ENCODE measurements around the gene UNC79.
"Not testable (repeated sequence)": the region's sequence is repeated elsewhere in the genome, so short reads cannot be mapped to it uniquely, and the experiment has no call there.

The UNC79 gene

GRCh38 chr14:93410021-93410420 lies 20.7 kb upstream of the UNC79 start:
- no peaks in the 10 kb centered on the region for H3K9me2 ChIP-seq (replicated peaks; ENCODE audit: insufficient read depth, low read length)
- H3K4me2 ChIP-seq (ENCODE audit: low read depth, low read length, poor library complexity, severe bottlenecking) = no peak overlapping the region
- H3K9ac ChIP-seq (ENCODE audit: low read length) = no peak overlapping the region
- H3F3A ChIP-seq (ENCODE audit: insufficient read depth) = no peaks in the 10 kb centered on the region
- no peaks in the 10 kb centered on the region for H4K20me1 ChIP-seq (ENCODE audit: low read depth, low read length)
- H2AFZ ChIP-seq (ENCODE audit: low read depth, low read length, severe bottlenecking) = no peak overlapping the region
- TF ChIP-seq, protein P1, sequence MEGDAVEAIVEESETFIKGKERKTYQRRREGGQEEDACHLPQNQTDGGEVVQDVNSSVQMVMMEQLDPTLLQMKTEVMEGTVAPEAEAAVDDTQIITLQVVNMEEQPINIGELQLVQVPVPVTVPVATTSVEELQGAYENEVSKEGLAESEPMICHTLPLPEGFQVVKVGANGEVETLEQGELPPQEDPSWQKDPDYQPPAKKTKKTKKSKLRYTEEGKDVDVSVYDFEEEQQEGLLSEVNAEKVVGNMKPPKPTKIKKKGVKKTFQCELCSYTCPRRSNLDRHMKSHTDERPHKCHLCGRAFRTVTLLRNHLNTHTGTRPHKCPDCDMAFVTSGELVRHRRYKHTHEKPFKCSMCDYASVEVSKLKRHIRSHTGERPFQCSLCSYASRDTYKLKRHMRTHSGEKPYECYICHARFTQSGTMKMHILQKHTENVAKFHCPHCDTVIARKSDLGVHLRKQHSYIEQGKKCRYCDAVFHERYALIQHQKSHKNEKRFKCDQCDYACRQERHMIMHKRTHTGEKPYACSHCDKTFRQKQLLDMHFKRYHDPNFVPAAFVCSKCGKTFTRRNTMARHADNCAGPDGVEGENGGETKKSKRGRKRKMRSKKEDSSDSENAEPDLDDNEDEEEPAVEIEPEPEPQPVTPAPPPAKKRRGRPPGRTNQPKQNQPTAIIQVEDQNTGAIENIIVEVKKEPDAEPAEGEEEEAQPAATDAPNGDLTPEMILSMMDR (IDR thresholded peaks at IDR 0.05; ENCODE audit: insufficient read depth, low read length, poor library complexity, severe bottlenecking) = no peak
- TF ChIP-seq EZH2phosphoT487 (conservative IDR thresholded peaks at IDR 0.05; ENCODE audit: low read length) = no peak
- no peak overlapping the region for H3K27ac ChIP-seq (ENCODE audit: low read depth, low read length)
- H3K36me3 ChIP-seq (ENCODE audit: low read length) = no peaks in the 10 kb centered on the region
- no peaks in the 10 kb centered on the region for H3K79me2 ChIP-seq (ENCODE audit: insufficient read depth, low read length)
- no peaks in the 10 kb centered on the region for H3K27me3 ChIP-seq (ENCODE audit: low read length)
- no peaks in the 10 kb centered on the region for H3K9me3 ChIP-seq (ENCODE audit: insufficient read depth, low read length)
- H3K4me3 ChIP-seq (ENCODE audit: insufficient read depth, low read length, poor library complexity, severe bottlenecking) = no peak overlapping the region

- Histone ChIP-seq H2AFZ (ENCODE audit: low read depth, low read length, severe bottlenecking) (no peak overlapping the region), H3F3A (ENCODE audit: insufficient read depth) (no peaks in the 10 kb centered on the region), H3K27me3 (ENCODE audit: low read length) (no peaks in the 10 kb centered on the region), H3K9me2 (replicated peaks; ENCODE audit: insufficient read depth, low read length) (no peaks in the 10 kb centered on the region), H3K27ac (ENCODE audit: low read depth, low read length) (no peak overlapping the region), H3K9ac (ENCODE audit: low read length) (no peak overlapping the region), H3K36me3 (ENCODE audit: low read length) (no peaks in the 10 kb centered on the region), H4K20me1 (ENCODE audit: low read depth, low read length) (no peaks in the 10 kb centered on the region), H3K9me3 (ENCODE audit: insufficient read depth, low read length) (no peaks in the 10 kb centered on the region), H3K4me2 (ENCODE audit: low read depth, low read length, poor library complexity, severe bottlenecking) (no peak overlapping the region), H3K79me2 (ENCODE audit: insufficient read depth, low read length) (no peaks in the 10 kb centered on the region), H3K4me3 (ENCODE audit: insufficient read depth, low read length, poor library complexity, severe bottlenecking) (no peak overlapping the region)
- no peak for TF ChIP-seq EZH2phosphoT487 (conservative IDR thresholded peaks at IDR 0.05; ENCODE audit: low read length)
- TF ChIP-seq, protein P1 (IDR thresholded peaks at IDR 0.05; ENCODE audit: insufficient read depth, low read length, poor library complexity, severe bottlenecking) = no peak
Observed at GRCh38 chr14:93410893-93411292, 19.8 kb upstream of the UNC79 start.

GRCh38 chr14:93425136-93425535 lies 5.6 kb upstream of the UNC79 start:
- H3K36me3 ChIP-seq (ENCODE audit: low read length); H4K20me1 ChIP-seq (ENCODE audit: low read depth, low read length); H2AFZ ChIP-seq (ENCODE audit: low read depth, low read length, severe bottlenecking); H3K27me3 ChIP-seq (ENCODE audit: low read length); H3K4me2 ChIP-seq (ENCODE audit: low read depth, low read length, poor library complexity, severe bottlenecking); H3K9me2 ChIP-seq (replicated peaks; ENCODE audit: insufficient read depth, low read length); H3F3A ChIP-seq (ENCODE audit: insufficient read depth); H3K79me2 ChIP-seq (ENCODE audit: insufficient read depth, low read length); H3K9me3 ChIP-seq (ENCODE audit: insufficient read depth, low read length); H3K27ac ChIP-seq (ENCODE audit: low read depth, low read length); H3K9ac ChIP-seq (ENCODE audit: low read length); H3K4me3 ChIP-seq (ENCODE audit: insufficient read depth, low read length, poor library complexity, severe bottlenecking): not testable (repeated sequence)

DNA sequence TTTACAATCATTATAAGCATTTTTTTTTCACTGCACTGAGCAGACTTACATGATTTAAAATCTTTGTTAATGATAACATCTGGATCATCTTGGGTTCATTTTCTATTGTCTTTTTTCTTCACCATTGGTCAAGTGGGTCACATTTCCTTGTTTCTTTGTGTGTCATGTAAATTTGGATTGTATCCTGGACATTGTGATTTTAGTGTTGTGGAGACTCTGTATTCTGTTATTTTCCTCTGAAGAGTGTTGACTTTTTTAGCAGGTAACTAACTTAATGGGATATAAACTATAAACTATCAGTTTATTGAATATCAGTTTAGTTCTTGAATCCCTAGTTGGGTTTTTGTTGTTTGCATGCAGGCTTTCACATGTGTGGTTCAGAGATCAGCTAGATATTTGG lies 4.0 kb upstream of the UNC79 start:
- Histone ChIP-seq H3K9me2 (replicated peaks; ENCODE audit: insufficient read depth, low read length) (no peaks in the 10 kb centered on the region), H3F3A (ENCODE audit: insufficient read depth) (no peaks in the 10 kb centered on the region), H3K9me3 (ENCODE audit: insufficient read depth, low read length) (no peaks in the 10 kb centered on the region), H3K27me3 (ENCODE audit: low read length) (no peaks in the 10 kb centered on the region), H3K9ac (ENCODE audit: low read length) (no peak overlapping the region), H3K4me3 (ENCODE audit: insufficient read depth, low read length, poor library complexity, severe bottlenecking) (no peak overlapping the region), H4K20me1 (ENCODE audit: low read depth, low read length) (no peaks in the 10 kb centered on the region), H3K79me2 (ENCODE audit: insufficient read depth, low read length) (no peaks in the 10 kb centered on the region), H3K27ac (ENCODE audit: low read depth, low read length) (no peak overlapping the region), H3K4me2 (ENCODE audit: low read depth, low read length, poor library complexity, severe bottlenecking) (no peak overlapping the region), H2AFZ (ENCODE audit: low read depth, low read length, severe bottlenecking) (no peak overlapping the region), H3K36me3 (ENCODE audit: low read length) (no peaks in the 10 kb centered on the region)
- no peak for TF ChIP-seq EZH2phosphoT487 (conservative IDR thresholded peaks at IDR 0.05; ENCODE audit: low read length)
